GM12872 (cell line): ENCODE measurements around the gene KRT86.
A peak's percentile ranks its signal among the peaks of the same experiment; 100 is the strongest.

Experiments used
- TF ChIP-seq, protein P1 (sequence below): IDR thresholded peaks from 3 replicates; pipeline ENCODE4 v1.5.1; 2011; ENCODE audit warnings: low read depth, mild to moderate bottlenecking, low read length, moderate library complexity; ENCODE audit not compliant: insufficient read depth

The KRT86 gene

GRCh38 chr12:52305921-52306705 is 31.7 kb downstream of the KRT86 start:
- TF ChIP-seq, protein P1, sequence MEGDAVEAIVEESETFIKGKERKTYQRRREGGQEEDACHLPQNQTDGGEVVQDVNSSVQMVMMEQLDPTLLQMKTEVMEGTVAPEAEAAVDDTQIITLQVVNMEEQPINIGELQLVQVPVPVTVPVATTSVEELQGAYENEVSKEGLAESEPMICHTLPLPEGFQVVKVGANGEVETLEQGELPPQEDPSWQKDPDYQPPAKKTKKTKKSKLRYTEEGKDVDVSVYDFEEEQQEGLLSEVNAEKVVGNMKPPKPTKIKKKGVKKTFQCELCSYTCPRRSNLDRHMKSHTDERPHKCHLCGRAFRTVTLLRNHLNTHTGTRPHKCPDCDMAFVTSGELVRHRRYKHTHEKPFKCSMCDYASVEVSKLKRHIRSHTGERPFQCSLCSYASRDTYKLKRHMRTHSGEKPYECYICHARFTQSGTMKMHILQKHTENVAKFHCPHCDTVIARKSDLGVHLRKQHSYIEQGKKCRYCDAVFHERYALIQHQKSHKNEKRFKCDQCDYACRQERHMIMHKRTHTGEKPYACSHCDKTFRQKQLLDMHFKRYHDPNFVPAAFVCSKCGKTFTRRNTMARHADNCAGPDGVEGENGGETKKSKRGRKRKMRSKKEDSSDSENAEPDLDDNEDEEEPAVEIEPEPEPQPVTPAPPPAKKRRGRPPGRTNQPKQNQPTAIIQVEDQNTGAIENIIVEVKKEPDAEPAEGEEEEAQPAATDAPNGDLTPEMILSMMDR: peak; percentile 44

DNA sequence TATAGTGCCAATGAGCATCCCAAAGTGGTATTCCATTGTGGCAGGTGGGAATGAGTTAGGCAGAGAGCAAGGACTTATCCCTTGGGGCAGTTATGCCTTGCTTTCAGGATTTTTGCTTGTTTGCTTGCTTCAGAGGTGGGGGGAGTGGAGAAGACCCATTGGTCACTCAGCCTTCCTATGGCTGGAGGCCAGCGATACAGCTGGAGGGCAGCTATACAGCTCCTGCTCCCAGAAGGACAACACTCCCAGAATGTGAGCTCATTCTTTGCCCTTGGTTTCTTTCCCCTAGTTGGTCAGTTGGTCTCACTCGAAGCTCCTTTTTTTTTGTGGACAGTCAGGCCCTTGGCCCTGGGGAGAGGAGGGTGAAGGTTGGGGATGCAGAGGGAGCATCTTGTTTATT is 32.3 kb downstream of the KRT86 start:
- TF ChIP-seq, protein P1: no peak

DNA sequence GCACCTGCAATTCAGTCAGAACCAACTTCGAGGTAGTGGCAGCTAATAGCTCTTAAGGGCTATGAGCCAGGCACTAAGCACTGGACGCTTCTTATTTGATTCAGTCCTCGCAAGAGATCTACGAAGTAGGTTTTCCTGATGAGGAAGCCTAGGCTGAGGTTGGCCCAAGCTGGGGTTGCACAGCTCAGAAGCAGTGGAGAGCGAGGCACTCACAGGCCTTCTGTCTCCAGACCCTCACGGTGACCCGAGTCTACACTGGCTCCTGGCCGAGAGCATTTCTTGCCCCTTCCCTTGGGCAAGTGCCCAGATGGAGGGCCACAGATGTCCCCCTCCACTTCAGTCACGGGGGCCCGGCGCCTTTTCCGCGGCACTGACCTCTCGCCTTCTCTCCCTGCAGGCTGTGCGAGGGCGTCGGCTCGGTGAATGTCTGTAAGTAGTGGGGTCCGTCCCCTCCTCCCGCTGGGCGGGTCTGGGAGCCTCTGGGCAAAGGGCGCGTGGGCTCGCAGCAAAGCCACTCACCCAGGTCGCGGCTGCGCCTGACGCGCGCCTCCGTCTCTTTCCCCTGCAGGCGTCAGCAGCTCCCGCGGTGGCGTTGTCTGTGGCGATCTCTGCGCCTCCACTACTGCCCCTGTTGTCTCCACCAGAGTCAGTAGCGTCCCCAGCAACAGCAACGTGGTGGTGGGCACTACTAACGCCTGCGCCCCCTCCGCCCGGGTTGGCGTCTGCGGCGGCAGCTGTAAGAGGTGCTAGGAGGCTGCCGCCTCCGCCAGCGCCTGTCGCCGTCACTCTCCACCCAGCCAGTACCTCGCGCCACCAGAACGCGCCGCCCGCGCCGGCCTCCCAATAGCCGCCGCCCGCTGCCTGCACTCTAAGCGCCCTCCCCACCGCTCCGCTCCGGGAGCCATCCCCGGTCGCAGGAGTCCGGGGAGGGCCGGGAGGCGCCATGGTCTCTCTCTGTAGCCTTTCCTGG is 33.7 kb downstream of the KRT86 start:
- TF ChIP-seq, protein P1: no peak

DNA sequence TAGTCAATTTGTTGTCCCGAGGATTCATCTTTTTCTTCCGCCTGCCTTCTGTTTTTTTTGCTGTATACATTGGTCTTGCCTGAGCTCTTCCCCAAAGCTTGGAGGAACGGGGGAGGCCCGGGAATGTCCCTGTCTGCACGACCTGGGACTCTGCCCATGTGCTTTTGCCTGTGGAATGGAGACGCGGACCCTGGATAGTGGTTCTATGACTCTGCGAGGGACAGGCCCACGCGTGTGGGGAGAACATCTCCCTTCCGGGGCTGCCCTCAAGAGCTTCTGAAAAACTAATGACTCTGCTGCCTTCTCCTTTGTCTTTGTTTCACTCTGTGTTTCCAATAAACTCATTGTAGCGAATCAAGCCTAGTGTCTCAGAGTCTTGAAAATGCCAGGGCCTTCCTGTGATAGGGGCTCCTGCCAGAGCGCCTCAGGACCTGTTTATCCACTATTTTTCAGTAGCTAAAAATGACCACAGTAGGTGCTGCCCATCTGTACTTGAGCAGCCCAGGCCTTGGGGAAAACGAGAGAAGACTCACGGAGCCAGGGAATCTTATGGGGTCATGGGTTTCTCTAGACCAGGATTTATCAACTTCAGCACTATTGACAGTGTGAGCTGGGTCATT is 34.5 kb downstream of the KRT86 start:
- TF ChIP-seq, protein P1: no peak

DNA sequence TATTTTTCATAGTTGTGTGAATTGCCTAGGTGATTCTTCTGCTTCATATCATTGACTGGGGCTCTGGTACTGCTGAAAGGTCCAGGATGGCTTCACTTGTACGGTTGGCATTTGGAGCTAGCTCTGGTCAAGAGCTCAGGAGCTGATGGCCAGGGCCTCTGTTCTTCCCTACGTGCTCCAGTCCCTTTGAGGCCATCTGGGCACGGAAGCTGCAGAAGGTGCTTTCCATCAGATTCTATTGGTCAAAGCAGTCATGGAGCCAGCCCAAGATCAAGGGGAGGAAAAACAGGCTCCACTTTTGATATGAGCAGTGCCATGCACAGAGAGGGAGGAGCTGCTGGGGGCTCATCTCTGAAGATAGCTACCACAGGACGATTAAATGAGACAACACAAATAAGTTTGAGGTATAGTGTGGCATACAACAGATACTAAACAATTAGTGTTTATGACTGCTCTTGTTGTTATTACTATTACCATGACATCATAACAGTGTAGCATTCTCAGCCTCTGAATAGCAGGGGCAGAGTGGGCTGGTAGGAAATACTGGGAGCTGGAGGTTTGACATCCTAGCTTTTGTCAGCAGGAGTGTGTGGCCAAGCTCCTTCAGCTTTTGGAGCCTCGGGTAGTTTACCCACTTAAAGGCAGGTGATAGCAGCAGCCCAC is 36.3 kb downstream of the KRT86 start:
- TF ChIP-seq, protein P1: no peak

DNA sequence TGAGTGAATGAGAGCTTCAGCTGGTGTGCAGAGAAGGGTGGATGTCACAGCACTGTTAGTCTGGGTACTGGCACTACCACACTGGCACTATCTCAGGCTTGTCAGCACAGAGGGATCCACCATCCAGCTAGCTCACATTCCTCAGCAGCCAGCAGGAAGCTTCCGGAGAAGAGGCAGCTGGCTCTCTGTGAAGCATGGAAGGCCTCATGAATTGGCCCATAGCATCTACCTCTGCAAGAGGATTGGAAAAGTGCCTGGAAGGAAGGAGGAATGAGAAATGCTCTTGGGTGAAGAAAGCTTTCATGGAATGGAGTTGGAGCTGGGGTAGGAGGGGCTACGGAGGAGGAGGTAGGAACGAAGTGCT is 36.8 kb downstream of the KRT86 start:
- TF ChIP-seq, protein P1: no peak

GRCh38 chr12:52312086-52312485 is 37.6 kb downstream of the KRT86 start:
- TF ChIP-seq, protein P1: no peak
